IMR-90 (cell line): ENCODE measurements around the gene OGFOD2. TPM values are rescaled to one million over a fixed set of nuclear protein-coding genes. Genes with fewer than 3 reads are reported as not detected.

Source experiments
- ATAC-seq: fragments of 200-7000 bp; cut with Tn5 transposase; 2 replicates; pipeline ENCODE4 v1.9.1; 2020; ENCODE audit warnings: low read depth, mild to moderate bottlenecking, moderate library complexity
- BruUV-seq: library from RNA; stranded (reverse); fragments of 400-500 nt; replicated peaks from 2 replicates; lab custom pipeline; 2021; lab: Mats Ljungman, UMichigan
- CTCF ChIA-PET: fragments of 300-600 bp; formaldehyde crosslinking; extraction: SDS; loops from one replicate; lab custom pipeline; 2021; ENCODE audit warnings: antibody characterized with exemption; lab: Yijun Ruan, JAX
- POLR2A ChIA-PET: fragments of 300-600 bp; sonication (Branson Sonifier 250); formaldehyde crosslinking; loops from one replicate; lab custom pipeline; 2022; ENCODE audit warnings: antibody characterized with exemption; ENCODE audit not compliant: unreplicated experiment; lab: Charles Lee
- DNase-seq: peaks from one replicate; pipeline ENCODE4 v3.0.0; 2013
- H2AFZ ChIP-seq: replicated peaks from 2 replicates; pipeline ENCODE3; 2013; ENCODE audit warnings: low read length, mild to moderate bottlenecking; ENCODE audit not compliant: poor library complexity
- H2AK5ac ChIP-seq: 2 replicates; pipeline ENCODE4 v1.6.1; 2013; ENCODE audit warnings: low read depth, low read length, inconsistent platforms
- H2AK9ac ChIP-seq: replicated peaks from 2 replicates; pipeline ENCODE3; 2013; ENCODE audit warnings: mild to moderate bottlenecking, low read depth, low read length, moderate library complexity; ENCODE audit not compliant: poor library complexity
- H2BK120ac ChIP-seq: 2 replicates; pipeline ENCODE4 v1.6.1; 2013; ENCODE audit warnings: low read depth, low read length, inconsistent platforms
- H2BK15ac ChIP-seq: 3 replicates; pipeline ENCODE4 v1.6.1; 2013; ENCODE audit warnings: low read depth, low read length, inconsistent platforms
- H2BK20ac ChIP-seq: 2 replicates; pipeline ENCODE4 v1.6.1; 2013; ENCODE audit warnings: low read depth, mild to moderate bottlenecking, inconsistent platforms, low read length, moderate library complexity
- H2BK5ac ChIP-seq: 2 replicates; pipeline ENCODE4 v1.6.1; 2013; ENCODE audit warnings: mild to moderate bottlenecking, low read depth, low read length, inconsistent platforms; ENCODE audit not compliant: poor library complexity, severe bottlenecking
- H3K14ac ChIP-seq: replicated peaks from 2 replicates; pipeline ENCODE4 v1.6.1; 2013; ENCODE audit warnings: low read depth, low read length, inconsistent platforms
- H3K18ac ChIP-seq: 2 replicates; pipeline ENCODE4 v1.6.1; 2013; ENCODE audit warnings: low read depth, low read length, control low read depth
- H3K23ac ChIP-seq: 2 replicates; pipeline ENCODE4 v1.6.1; 2013; ENCODE audit warnings: low read depth, low read length, inconsistent platforms
- H3K27ac ChIP-seq: 2 replicates; pipeline ENCODE4 v1.5.1; 2013; ENCODE audit warnings: mild to moderate bottlenecking, control low read depth, low read length; ENCODE audit not compliant: insufficient read depth
- H3K27me3 ChIP-seq: 2 replicates; pipeline ENCODE4 v1.6.1; 2013; ENCODE audit warnings: low read length; ENCODE audit not compliant: control insufficient read depth, insufficient read depth
- H3K36me3 ChIP-seq: 2 replicates; pipeline ENCODE4 v1.6.1; 2013; ENCODE audit warnings: low read length, mixed read lengths; ENCODE audit not compliant: control insufficient read depth, insufficient read depth
- H3K4ac ChIP-seq: 2 replicates; pipeline ENCODE4 v1.6.1; 2013; ENCODE audit warnings: low read depth, low read length, inconsistent platforms
- H3K4me1 ChIP-seq: 2 replicates; pipeline ENCODE4 v1.6.1; 2013; ENCODE audit warnings: low read length, mixed read lengths; ENCODE audit not compliant: control insufficient read depth, insufficient read depth
- H3K4me2 ChIP-seq: 2 replicates; pipeline ENCODE4 v1.6.1; 2013; ENCODE audit warnings: low read depth, mild to moderate bottlenecking, control low read depth, low read length, moderate library complexity
- H3K4me3 ChIP-seq: 2 replicates; pipeline ENCODE4 v1.5.1; 2013; ENCODE audit warnings: low read depth, mild to moderate bottlenecking, control low read depth, low read length, moderate library complexity; ENCODE audit not compliant: insufficient read depth
- H3K56ac ChIP-seq: 2 replicates; pipeline ENCODE4 v1.6.1; 2013; ENCODE audit warnings: low read length, inconsistent platforms; ENCODE audit not compliant: insufficient read depth; ENCODE audit errors: extremely low read depth
- H3K79me1 ChIP-seq, 2 experiments: 2 replicates each; pipeline ENCODE4 v1.6.1; 2013; ENCODE audit warnings: low read length in 2 of 2, inconsistent platforms in 1 of 2, low read depth in 1 of 2
- H3K9ac ChIP-seq: 2 replicates; pipeline ENCODE4 v1.6.1; 2013; ENCODE audit warnings: low read depth, low read length, control low read depth
- H3K9me1 ChIP-seq: 2 replicates; pipeline ENCODE4 v1.6.1; 2013; ENCODE audit warnings: low read length, inconsistent platforms; ENCODE audit not compliant: insufficient read depth
- H3K9me3 ChIP-seq: 2 replicates; pipeline ENCODE4 v1.6.1; 2013; ENCODE audit warnings: low read length; ENCODE audit not compliant: control insufficient read depth, insufficient read depth
- H4K20me1 ChIP-seq: 2 replicates; pipeline ENCODE4 v1.6.1; 2013; ENCODE audit warnings: low read length, inconsistent platforms; ENCODE audit not compliant: insufficient read depth
- H4K5ac ChIP-seq: 2 replicates; pipeline ENCODE4 v1.6.1; 2013; ENCODE audit warnings: mild to moderate bottlenecking, low read depth, low read length, control low read depth
- H4K8ac ChIP-seq, 2 experiments: 2 replicates each; pipeline ENCODE4 v1.6.1; 2013; ENCODE audit warnings: low read depth in 2 of 2, low read length in 2 of 2, control low read depth in 1 of 2, inconsistent platforms in 1 of 2
- H4K91ac ChIP-seq: 2 replicates; pipeline ENCODE4 v1.6.1; 2013; ENCODE audit warnings: low read depth, low read length, inconsistent platforms; ENCODE audit not compliant: insufficient read depth
- BHLHE40 ChIP-seq: fragments of 150-350 bp; IDR thresholded peaks from 2 replicates; pipeline ENCODE4 v1.6.1; 2016; ENCODE audit warnings: mild to moderate bottlenecking, low read depth, low read length
- CEBPB ChIP-seq: IDR thresholded peaks from 2 replicates; pipeline ENCODE4 v1.6.1; 2012; ENCODE audit warnings: low read depth, low read length, improper control_type of control experiment
- CHD1 ChIP-seq: IDR thresholded peaks from 2 replicates; pipeline ENCODE4 v1.6.1; 2012; ENCODE audit warnings: low read depth, low read length, improper control_type of control experiment
- FOS ChIP-seq: fragments of 150-350 bp; IDR thresholded peaks from 2 replicates; pipeline ENCODE4 v1.6.1; 2016; ENCODE audit warnings: low read depth, low read length
- MAFK ChIP-seq: IDR thresholded peaks from 2 replicates; pipeline ENCODE4 v1.6.1; 2012; ENCODE audit warnings: low read depth, low read length, improper control_type of control experiment
- MAZ ChIP-seq: IDR thresholded peaks from 2 replicates; pipeline ENCODE4 v1.6.1; 2012; ENCODE audit warnings: low read depth, mild to moderate bottlenecking, low read length, improper control_type of control experiment, moderate library complexity, borderline replicate concordance
- MXI1 ChIP-seq: IDR thresholded peaks from 2 replicates; pipeline ENCODE4 v1.6.1; 2012; ENCODE audit warnings: low read depth, mild to moderate bottlenecking, low read length, moderate library complexity, borderline replicate concordance
- NFE2L2 ChIP-seq: fragments of 150-350 bp; IDR thresholded peaks from 2 replicates; pipeline ENCODE4 v1.6.1; 2016; ENCODE audit warnings: low read depth, mild to moderate bottlenecking, low read length
- POLR2A ChIP-seq: IDR thresholded peaks from 2 replicates; pipeline ENCODE4 v1.6.1; 2012; ENCODE audit warnings: mild to moderate bottlenecking, low read depth, low read length
- RAD21 ChIP-seq: IDR thresholded peaks from 2 replicates; pipeline ENCODE4 v1.6.1; 2012; ENCODE audit warnings: low read length, improper control_type of control experiment
- RCOR1 ChIP-seq: IDR thresholded peaks from 2 replicates; pipeline ENCODE4 v1.6.1; 2012; ENCODE audit warnings: mild to moderate bottlenecking, low read length, improper control_type of control experiment; ENCODE audit not compliant: insufficient replicate concordance
- RFX5 ChIP-seq: IDR thresholded peaks from 2 replicates; pipeline ENCODE4 v1.8.0; 2012; ENCODE audit warnings: low read depth, mild to moderate bottlenecking, low read length, moderate library complexity
- SMC3 ChIP-seq: fragments of 150-350 bp; IDR thresholded peaks from 2 replicates; pipeline ENCODE4 v1.6.1; 2016; ENCODE audit warnings: low read depth, mild to moderate bottlenecking, antibody characterized with exemption, low read length, moderate library complexity
- WGBS, 2 experiments: methylation state at CpG; one replicate each; pipeline versions ENCODE4 v1.1.5 to v1.1.7; 2013; ENCODE audit warnings: missing lambda C conversion rate in 2 of 2; ENCODE audit not compliant: insufficient read length in 1 of 2; ENCODE audit errors: extremely low coverage in 2 of 2; 5-methylcytosine and 5-hydroxymethylcytosine counted together
- dilution Hi-C: fragments of 300-500 bp; cut with HindIII; formaldehyde crosslinking; loops from one replicate; pipeline ENCODE4 v1.14.3; 2018; ENCODE audit warnings: low sequenced_read_pairs; ENCODE audit not compliant: unreplicated experiment
- in situ Hi-C: fragments of 300-500 bp; cut with MboI; formaldehyde crosslinking; loops from 3 replicates; pipeline ENCODE4 v1.14.3; 2019; ENCODE audit warnings: low sequenced_read_pairs, inconsistent platforms, mixed read lengths
- intact Hi-C: fragments of 100-400 bp; cut with micrococcal nuclease; formaldehyde crosslinking; loops from 2 replicates; pipeline ENCODE4 v1.10.0; 2022
- polyA plus RNA-seq, 3 experiments: library from polyadenylated mRNA; depleted of rRNA; stranded (reverse); fragments of >200 nt; gene quantifications; 2 replicates each; pipeline ENCODE4 v1.2.3, GENCODE V29; 2012; ENCODE audit warnings: low replicate concordance in 1 of 3
- total RNA-seq: library from RNA; depleted of rRNA; stranded (reverse); fragments of >200 nt; gene quantifications from 2 replicates; pipeline ENCODE4 v1.2.3, GENCODE V29; 2012
- TF ChIP-seq, protein P1 (sequence below): conservative IDR thresholded peaks from 2 replicates; pipeline ENCODE4 v1.5.1; 2012; ENCODE audit warnings: mild to moderate bottlenecking, low read depth, low read length, improper control_type of control experiment
- TF ChIP-seq, protein P2 (sequence below): fragments of 150-350 bp; IDR thresholded peaks from 2 replicates; pipeline ENCODE4 v1.6.1; 2016; ENCODE audit warnings: low read depth, mild to moderate bottlenecking, low read length, moderate library complexity, borderline replicate concordance

Gene OGFOD2
- total and polyA plus RNA-seq, 2 of the 4 experiments (the other 2 are of a cell fraction): 4.3 to 18.2 TPM

DNA sequence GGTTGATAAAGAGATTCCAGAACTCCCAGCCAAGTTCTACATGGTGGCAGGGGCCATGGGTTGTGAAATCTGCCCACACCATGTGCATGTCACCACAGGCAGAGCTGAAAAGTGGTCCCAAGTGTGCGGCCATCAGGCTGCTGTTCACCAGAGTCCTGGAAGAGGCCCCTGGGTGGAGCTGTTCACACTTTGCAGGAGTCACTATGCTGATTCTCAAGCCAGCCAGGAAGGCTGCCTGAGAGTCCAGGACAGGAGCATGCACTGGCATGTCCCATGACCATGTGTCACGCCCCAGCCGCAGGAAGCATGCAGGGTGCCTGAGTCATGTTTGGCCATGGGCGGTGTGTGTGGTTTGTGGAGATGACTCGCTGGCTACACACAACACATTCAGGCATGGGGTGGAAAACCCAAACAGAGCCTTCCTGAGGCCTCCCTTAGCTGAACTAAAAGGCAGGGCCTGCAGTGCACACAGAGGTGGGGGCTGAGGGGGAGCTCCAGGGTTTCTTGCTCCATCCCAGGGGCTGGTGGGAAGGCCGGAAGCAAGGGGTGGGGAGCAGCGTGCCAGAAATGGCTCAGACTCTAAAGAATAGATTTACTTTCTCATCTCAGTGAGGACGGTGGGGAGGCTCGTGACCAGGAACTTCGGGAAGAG, 28.2 kb upstream of the OGFOD2 start:
- Histone ChIP-seq H3K4me3 (no peak overlapping the region), H4K5ac (peak overlapping the region; percentile 33), H3K9ac (peak overlapping the region; percentile 7; the same call in 1 of the 2 replicates), H4K8ac (peak overlapping the region; percentile 25 to 87; a peak in 3 of 4 replicates), H3K9me1 (peaks cover 32% of the 10 kb centered on the region), H2BK15ac (peak overlapping the region; percentile 84), H4K20me1 (0 out of 2 replicates have a peak, but pooled peaks cover 1% of the 10 kb centered on the region), H2AK5ac (peak overlapping the region; percentile 88), H3K14ac (peak overlapping the region; percentile 91), H3K4ac (peak overlapping the region; percentile 98), H3K4me1 (peaks cover 22% of the 10 kb centered on the region), H2AFZ (peak overlapping the region; percentile 80), H2AK9ac (peak overlapping the region; percentile 97), H3K56ac (peak overlapping the region; percentile 50; the same call in 1 of the 2 replicates), H3K79me1 (peaks cover 0 to 21% of the 10 kb centered on the region in 2 experiments; a peak in 2 of 4 replicates), H3K27ac (peak overlapping the region; percentile 74), H4K91ac (peak overlapping the region; percentile 90), H2BK20ac (peak overlapping the region; percentile 96), H3K27me3 (no peaks in the 10 kb centered on the region), H3K23ac (peak overlapping the region; percentile 92), H2BK120ac (peak overlapping the region; percentile 99), H3K18ac (peak overlapping the region; percentile 47), H3K36me3 (no peaks in the 10 kb centered on the region), H3K4me2 (no peak overlapping the region), H2BK5ac (peak overlapping the region; percentile 96), H3K9me3 (no peaks in the 10 kb centered on the region)
- DNase-seq (peak; percentile 100), ATAC-seq (peak; percentile 92)
- POLR2A ChIA-PET: no interaction called here
- intact Hi-C loops: loop anchor here (1.0 kb wide), 1 partner anchor 87 kb away; no protein-coding TSS in a partner anchor
- in situ Hi-C loops: no loop called here
- CTCF ChIA-PET: interaction anchor here (0.7 to 1.7 kb wide), 3 partner anchors 75 to 174 kb away, joined by 3 to 5 read pairs (median 3); no protein-coding TSS in a partner anchor
- no TSS peak for BruUV-seq
- 25% methylated on average over 3 of the region's 10 CpGs; no CpG with 5 or more reads in 1 of the 2 experiments for WGBS, 2 experiments
- dilution Hi-C loops: no loop called here
- TF ChIP-seq, protein P1, sequence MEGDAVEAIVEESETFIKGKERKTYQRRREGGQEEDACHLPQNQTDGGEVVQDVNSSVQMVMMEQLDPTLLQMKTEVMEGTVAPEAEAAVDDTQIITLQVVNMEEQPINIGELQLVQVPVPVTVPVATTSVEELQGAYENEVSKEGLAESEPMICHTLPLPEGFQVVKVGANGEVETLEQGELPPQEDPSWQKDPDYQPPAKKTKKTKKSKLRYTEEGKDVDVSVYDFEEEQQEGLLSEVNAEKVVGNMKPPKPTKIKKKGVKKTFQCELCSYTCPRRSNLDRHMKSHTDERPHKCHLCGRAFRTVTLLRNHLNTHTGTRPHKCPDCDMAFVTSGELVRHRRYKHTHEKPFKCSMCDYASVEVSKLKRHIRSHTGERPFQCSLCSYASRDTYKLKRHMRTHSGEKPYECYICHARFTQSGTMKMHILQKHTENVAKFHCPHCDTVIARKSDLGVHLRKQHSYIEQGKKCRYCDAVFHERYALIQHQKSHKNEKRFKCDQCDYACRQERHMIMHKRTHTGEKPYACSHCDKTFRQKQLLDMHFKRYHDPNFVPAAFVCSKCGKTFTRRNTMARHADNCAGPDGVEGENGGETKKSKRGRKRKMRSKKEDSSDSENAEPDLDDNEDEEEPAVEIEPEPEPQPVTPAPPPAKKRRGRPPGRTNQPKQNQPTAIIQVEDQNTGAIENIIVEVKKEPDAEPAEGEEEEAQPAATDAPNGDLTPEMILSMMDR: peak; percentile 49
- TF ChIP-seq CEBPB: peak; percentile 54; the same call in 1 of the 2 replicates
- peak; percentile 97 for TF ChIP-seq FOS
- peak; percentile 99 for TF ChIP-seq MXI1
- TF ChIP-seq, protein P2, sequence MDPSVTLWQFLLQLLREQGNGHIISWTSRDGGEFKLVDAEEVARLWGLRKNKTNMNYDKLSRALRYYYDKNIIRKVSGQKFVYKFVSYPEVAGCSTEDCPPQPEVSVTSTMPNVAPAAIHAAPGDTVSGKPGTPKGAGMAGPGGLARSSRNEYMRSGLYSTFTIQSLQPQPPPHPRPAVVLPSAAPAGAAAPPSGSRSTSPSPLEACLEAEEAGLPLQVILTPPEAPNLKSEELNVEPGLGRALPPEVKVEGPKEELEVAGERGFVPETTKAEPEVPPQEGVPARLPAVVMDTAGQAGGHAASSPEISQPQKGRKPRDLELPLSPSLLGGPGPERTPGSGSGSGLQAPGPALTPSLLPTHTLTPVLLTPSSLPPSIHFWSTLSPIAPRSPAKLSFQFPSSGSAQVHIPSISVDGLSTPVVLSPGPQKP: no peak
- peak; percentile 92 for TF ChIP-seq BHLHE40
- TF ChIP-seq RAD21: peak; percentile 55
- TF ChIP-seq CHD1: no peak
- TF ChIP-seq SMC3: peak; percentile 46
- TF ChIP-seq POLR2A: no peak
- TF ChIP-seq MAFK: peak; percentile 24; the same call in 1 of the 2 replicates
- no peak for TF ChIP-seq RFX5
- TF ChIP-seq RCOR1: peak; percentile 71
- peak; percentile 75 for TF ChIP-seq NFE2L2
- TF ChIP-seq MAZ: peak; percentile 92
